Ascending aorta (tissue), 2 donors: ENCODE data around the gene AS3MT. TPM values are rescaled to one million over a fixed set of nuclear protein-coding genes. Genes with fewer than 3 reads are reported as not detected.
"Not testable (repeated sequence)": the region's sequence is repeated elsewhere in the genome, so short reads cannot be mapped to it uniquely, and the experiment has no call there.

Experiments
- DNase-seq, 2 donors: peaks; one replicate each; pipeline ENCODE4 v3.0.0-alpha.2; 2019; ENCODE audit warnings: low spot score in 2 of 2
- H3K27ac ChIP-seq, 2 donors: fragments of 200-600 bp; sonication (generic); one replicate each; pipeline ENCODE4 v1.5.1; 2016 to 2017; ENCODE audit warnings: mild to moderate bottlenecking in 1 of 2
- H3K27me3 ChIP-seq: fragments of 200-600 bp; sonication (generic); one replicate; pipeline ENCODE4 v1.5.1; 2017
- H3K36me3 ChIP-seq, 2 donors: fragments of 200-600 bp; sonication (generic); one replicate each; pipeline ENCODE4 v1.5.1; 2016
- H3K4me1 ChIP-seq, 2 donors: fragments of 200-600 bp; sonication (generic); one replicate each; pipeline ENCODE4 v1.5.1; 2016 to 2017; ENCODE audit warnings: mild to moderate bottlenecking in 1 of 2
- H3K4me3 ChIP-seq, 2 donors: fragments of 200-600 bp; sonication (generic); one replicate each; pipeline ENCODE4 v1.5.1; 2016 to 2017; ENCODE audit warnings: mild to moderate bottlenecking in 1 of 2
- H3K9me3 ChIP-seq, 2 donors: fragments of 200-600 bp; sonication (generic); one replicate each; pipeline ENCODE4 v1.5.1; 2016
- CTCF ChIP-seq, 3 experiments: fragments of 200-600 bp in 2 of 3; fragments of 450-650 bp in 1 of 3; sonication (generic) in 2 of 3; IDR thresholded peaks; one replicate each; pipeline ENCODE4 v1.5.1; 2016 to 2019; ENCODE audit warnings: antibody characterized with exemption in 3 of 3, mild to moderate bottlenecking in 1 of 3, moderate library complexity in 1 of 3
- intact Hi-C: fragments of 100-400 bp; cut with DNase I; formaldehyde crosslinking; loops from one replicate; pipeline ENCODE4 v1.15.1; 2023
- total RNA-seq: library from RNA; depleted of rRNA; stranded (reverse); fragments of >200 nt; gene quantifications from one replicate; pipeline ENCODE4 v1.1.0, GENCODE V29; 2016

AS3MT gene
- total RNA-seq, result 1.4 TPM

DNA sequence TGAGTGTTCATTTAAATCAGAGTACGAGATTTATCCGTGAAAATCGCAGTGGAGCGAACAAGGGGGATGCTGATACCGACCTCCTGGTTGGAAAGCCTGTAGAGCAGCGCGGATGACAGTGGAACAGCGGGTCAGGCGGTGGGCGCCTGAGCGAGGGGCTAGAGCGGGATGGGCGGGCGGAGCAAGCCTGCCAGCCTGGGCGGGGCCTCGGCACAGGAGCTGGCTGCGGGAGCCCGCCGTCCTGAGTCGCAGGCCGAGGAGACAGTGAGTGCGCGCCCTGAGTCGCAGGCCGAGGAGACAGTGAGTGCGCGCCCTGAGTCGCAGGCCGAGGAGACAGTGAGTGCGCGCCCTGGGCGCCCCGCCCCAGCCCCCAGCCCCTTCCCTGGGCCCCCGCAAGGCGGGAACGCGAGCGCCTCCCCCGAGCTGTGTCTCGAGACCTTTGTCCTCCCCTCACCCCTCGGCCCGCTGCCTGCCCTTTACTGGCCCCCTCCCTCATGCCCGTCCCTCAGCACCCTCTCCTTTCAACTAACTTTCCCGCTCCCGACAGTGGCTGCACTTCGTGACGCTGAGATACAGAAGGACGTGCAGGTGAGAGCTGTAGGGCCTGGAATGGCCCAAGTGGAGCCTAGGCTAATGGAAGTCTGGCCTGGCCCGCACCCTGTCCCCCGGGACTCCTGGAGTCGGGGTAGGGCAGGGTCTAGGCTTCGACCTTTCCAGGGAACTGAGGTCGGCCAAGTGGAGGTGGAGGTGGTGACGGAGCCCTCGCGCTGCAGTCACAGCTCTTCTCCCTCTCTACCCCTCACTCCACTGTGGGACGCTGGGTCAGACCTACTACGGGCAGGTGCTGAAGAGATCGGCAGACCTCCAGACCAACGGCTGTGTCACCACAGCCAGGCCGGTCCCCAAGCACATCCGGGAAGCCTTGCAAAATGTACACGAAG lies at the start of gene AS3MT:
AS3MT (plus strand) TSS at position 213 of the 941 bp plus-strand sequence; CDS start at position 336, 123 bp downstream.
- H3K27ac ChIP-seq, result peak within 1 kb of the TSS in 1 of 2 donors; percentile 15

GRCh38 chr10:102820008-102820407 lies 49.3 kb upstream of the AS3MT start:
- Histone ChIP-seq H3K27ac (peak overlapping the region; percentile 46 to 99), H3K4me1 (peaks cover 16 to 21% of the 10 kb centered on the region in 2 donors)
- H3K36me3 ChIP-seq, DNase-seq, intact Hi-C loops, H3K9me3 ChIP-seq, H3K4me3 ChIP-seq, H3K27me3 ChIP-seq: not testable (repeated sequence)

More for the DNA sequence above, at the start of gene AS3MT:
- Histone ChIP-seq H3K27me3 (no peaks in the 10 kb centered on the region), H3K4me3 (peak within 1 kb of the TSS; percentile 63 to 64), H3K9me3 (no peaks in the 10 kb centered on the region), H3K36me3 (no peaks in the 10 kb centered on the region), H3K4me1 (peaks cover 0 to 5% of the 10 kb centered on the region in 2 donors)
- DNase-seq, result no peak
- intact Hi-C loops, result no loop called here
- no peak for TF ChIP-seq CTCF (IDR thresholded peaks at IDR 0.05)

GRCh38 chr10:102822222-102822621 lies 47.0 kb upstream of the AS3MT start:
- no peaks in the 10 kb centered on the region for H3K9me3 ChIP-seq
- H3K27ac ChIP-seq, result no peak overlapping the region
- intact Hi-C loops, result no loop called here
- no peak for TF ChIP-seq CTCF (IDR thresholded peaks at IDR 0.05)
- H3K27me3 ChIP-seq, result no peaks in the 10 kb centered on the region
- H3K36me3 ChIP-seq, result no peaks in the 10 kb centered on the region
- H3K4me1 ChIP-seq, result peaks cover 0 to 4% of the 10 kb centered on the region in 2 donors
- no peak overlapping the region for H3K4me3 ChIP-seq
- DNase-seq, result no peak

DNA sequence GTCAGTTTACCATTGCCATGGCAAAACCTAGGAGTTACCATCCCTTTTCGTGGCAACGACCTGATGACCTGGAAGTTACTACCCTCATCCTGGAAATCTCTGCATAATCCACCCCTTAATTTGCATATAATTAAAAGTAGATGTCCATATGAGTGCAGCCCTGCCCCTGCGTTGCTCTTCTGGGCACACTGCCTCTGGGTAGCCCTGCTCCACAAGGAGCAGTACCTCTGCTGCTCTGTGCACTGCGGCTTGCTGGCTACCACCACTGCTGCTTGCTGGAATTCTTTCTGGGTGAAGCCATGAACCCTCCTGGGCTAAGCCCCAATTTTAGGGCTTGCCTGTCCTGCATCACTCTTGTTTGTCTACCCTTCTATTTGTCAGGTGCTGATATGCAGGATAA lies 44.6 kb upstream of the AS3MT start:
- Histone ChIP-seq H3K36me3 (peaks cover 0 to 7% of the 10 kb centered on the region in 2 donors), H3K4me3 (no peak overlapping the region), H3K27ac (no peak overlapping the region), H3K4me1 (no peaks in the 10 kb centered on the region), H3K27me3 (no peaks in the 10 kb centered on the region), H3K9me3 (no peaks in the 10 kb centered on the region)
- intact Hi-C loops, result no loop called here
- DNase-seq, result no peak
- TF ChIP-seq CTCF (IDR thresholded peaks at IDR 0.05), result no peak

DNA sequence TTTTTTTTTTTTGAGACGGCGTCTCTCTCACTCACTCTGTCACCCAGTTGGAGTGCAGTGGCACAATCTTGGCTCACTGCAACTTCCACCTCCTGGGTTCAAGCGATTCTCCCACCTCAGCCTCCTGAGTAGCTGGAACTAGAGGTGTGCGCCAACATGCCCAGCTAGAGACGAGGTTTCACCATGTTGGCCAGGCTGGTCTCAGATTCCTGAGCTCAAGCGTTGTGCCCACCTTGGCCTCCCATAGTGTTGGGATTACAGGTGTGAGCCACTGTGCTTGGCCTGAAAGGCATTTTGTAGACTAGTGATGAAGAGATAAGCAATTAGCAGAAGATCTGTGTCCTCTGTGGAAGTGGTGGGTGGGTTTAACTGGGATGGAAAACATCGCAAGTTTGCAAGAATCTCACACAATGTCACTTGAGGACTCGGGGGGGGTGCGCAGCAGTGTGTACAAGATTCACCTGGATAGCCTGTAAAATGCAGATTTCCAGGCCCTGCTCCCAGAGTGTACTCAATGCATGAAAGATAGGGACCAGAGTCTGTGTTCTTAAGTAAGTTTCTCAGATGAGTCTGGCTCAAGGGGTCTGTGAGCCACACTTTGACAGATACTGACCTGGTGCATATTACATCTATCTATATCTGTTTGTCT lies 43.0 kb upstream of the AS3MT start:
- intact Hi-C loops, result no loop called here
- Histone ChIP-seq H3K27ac (no peak overlapping the region), H3K36me3 (peaks cover 0 to 12% of the 10 kb centered on the region in 2 donors), H3K4me3 (no peak overlapping the region), H3K27me3 (no peaks in the 10 kb centered on the region), H3K4me1 (no peaks in the 10 kb centered on the region), H3K9me3 (no peaks in the 10 kb centered on the region)
- DNase-seq, result no peak
- TF ChIP-seq CTCF (IDR thresholded peaks at IDR 0.05), result no peak

DNA sequence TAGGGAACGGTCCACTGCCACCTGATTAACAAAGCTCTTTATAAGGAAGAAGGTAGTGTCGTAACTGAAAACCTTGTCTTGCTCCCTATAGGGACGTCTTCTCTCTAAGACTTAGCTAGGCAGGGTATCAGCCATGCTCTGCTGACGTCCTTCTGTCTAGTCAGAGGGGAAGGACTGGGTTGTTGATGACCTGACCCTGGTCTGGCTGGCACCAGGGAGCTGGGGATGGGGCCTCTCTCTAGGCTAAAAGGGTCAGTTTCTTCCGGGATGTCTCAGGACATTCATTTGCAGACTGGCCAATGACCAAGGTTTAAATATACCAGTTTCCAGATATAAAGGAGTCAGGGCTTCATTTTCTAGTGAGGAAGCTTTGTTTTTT lies 41.7 kb upstream of the AS3MT start:
- Histone ChIP-seq H3K4me3 (no peak overlapping the region), H3K27me3 (no peaks in the 10 kb centered on the region), H3K36me3 (peaks cover 0 to 12% of the 10 kb centered on the region in 2 donors), H3K4me1 (no peaks in the 10 kb centered on the region), H3K27ac (no peak overlapping the region), H3K9me3 (no peaks in the 10 kb centered on the region)
- DNase-seq, result no peak
- intact Hi-C loops, result no loop called here
- TF ChIP-seq CTCF (IDR thresholded peaks at IDR 0.05), result no peak
